SJCRH30 (cell line): ENCODE measurements around the gene MRPL49. TPM values are rescaled to one million over a fixed set of nuclear protein-coding genes. Genes with fewer than 3 reads are reported as not detected.
"Not testable (repeated sequence)": the region's sequence is repeated elsewhere in the genome, so short reads cannot be mapped to it uniquely, and the experiment has no call there.

Experiments used
- DNase-seq, 2 experiments: peaks; one replicate each; pipeline ENCODE4 v3.0.0-alpha.2; 2015 to 2020
- H3K27ac ChIP-seq: fragments of 250-450 bp; sonication (Bioruptor Pico); 2 replicates; pipeline ENCODE4 v1.5.1; 2020; ENCODE audit warnings: mild to moderate bottlenecking, moderate library complexity
- H3K27me3 ChIP-seq: fragments of 250-450 bp; sonication (Bioruptor Pico); 2 replicates; pipeline ENCODE4 v1.5.1; 2020; ENCODE audit warnings: mild to moderate bottlenecking, moderate library complexity
- H3K36me3 ChIP-seq: fragments of 250-450 bp; sonication (Bioruptor Pico); 2 replicates; pipeline ENCODE4 v1.5.1; 2020; ENCODE audit warnings: mild to moderate bottlenecking, moderate library complexity
- H3K4me1 ChIP-seq: fragments of 250-450 bp; sonication (Bioruptor Pico); 2 replicates; pipeline ENCODE4 v1.5.1; 2020; ENCODE audit warnings: mild to moderate bottlenecking, moderate library complexity
- H3K4me3 ChIP-seq: fragments of 250-450 bp; sonication (Bioruptor Pico); 2 replicates; pipeline ENCODE4 v1.5.1; 2020; ENCODE audit warnings: mild to moderate bottlenecking, moderate library complexity
- H3K9me3 ChIP-seq: fragments of 250-450 bp; sonication (Bioruptor Pico); replicated peaks from 2 replicates; pipeline ENCODE4 v1.5.1; 2020; ENCODE audit warnings: mild to moderate bottlenecking, moderate library complexity
- total RNA-seq: library from RNA; depleted of rRNA; stranded (reverse); fragments of >200 nt; shearing (Covaris generic); gene quantifications from 2 replicates; pipeline ENCODE4 v1.2.3, GENCODE V29; 2014; rRNA removed

The MRPL49 gene
- total RNA-seq, 1 experiment from 2014 or later = 51.5 TPM

GRCh38 chr11:65172600-65172999 is 50.5 kb downstream of the MRPL49 start:
- no peak overlapping the region for H3K4me3 ChIP-seq
- no peak overlapping the region for H3K27ac ChIP-seq
- peaks cover 16% of the 10 kb centered on the region for H3K4me1 ChIP-seq
- DNase-seq = no peak
- H3K9me3 ChIP-seq = no peaks in the 10 kb centered on the region
- H3K27me3 ChIP-seq = no peaks in the 10 kb centered on the region
- H3K36me3 ChIP-seq = no peaks in the 10 kb centered on the region

DNA sequence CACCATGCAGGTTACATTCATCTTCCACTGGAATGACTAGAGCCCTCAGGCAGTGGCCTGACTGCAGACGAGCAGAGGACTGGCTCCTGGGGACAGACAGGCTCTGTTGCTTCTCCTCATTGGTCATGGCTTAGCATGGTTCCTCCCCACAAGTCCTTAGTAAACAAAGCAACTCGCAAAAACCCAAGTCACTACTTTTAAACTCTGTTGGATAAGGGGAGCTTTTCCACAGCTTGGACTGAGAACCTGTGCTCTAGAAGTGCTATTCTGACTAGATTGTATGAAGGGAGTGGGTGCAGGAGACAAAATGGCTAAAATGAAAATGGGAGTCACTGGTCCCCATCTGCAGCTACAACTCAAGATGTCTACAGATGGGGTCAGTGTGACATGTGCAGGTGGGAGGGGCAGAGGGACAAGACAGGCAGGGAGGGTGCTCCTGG is 52.5 kb downstream of the MRPL49 start:
- H3K27ac ChIP-seq, H3K4me3 ChIP-seq, H3K4me1 ChIP-seq, H3K9me3 ChIP-seq, H3K36me3 ChIP-seq, H3K27me3 ChIP-seq: not testable (repeated sequence)
- DNase-seq = peak; percentile 46 to 49

Other genes starting within 250 kb of the MRPL49 start
- 43.4 and 45.0 TPM in 2 replicates for gene EHD1, start 243.7 kb upstream of the MRPL49 start, total RNA-seq
- gene ATG2A, start 205.1 kb upstream of the MRPL49 start, total RNA-seq = 6.2 and 7.4 TPM in 2 replicates
- 4.7 and 6.4 TPM in 2 replicates for gene PPP2R5B, start 197.6 kb upstream of the MRPL49 start, total RNA-seq
- gene GPHA2, start 186.4 kb upstream of the MRPL49 start, total RNA-seq = not detected in 2 replicates
- gene MAJIN, start 150.2 kb upstream of the MRPL49 start, total RNA-seq = not detected in 2 replicates
- gene BATF2, start 125.3 kb upstream of the MRPL49 start, total RNA-seq = 0.43 and 0.51 TPM in 2 replicates
- 80.9 and 94.8 TPM in 2 replicates for gene ARL2, start 108.2 kb upstream of the MRPL49 start, total RNA-seq
- 13.8 and 14.8 TPM in 2 replicates for gene SNX15, start 94.9 kb upstream of the MRPL49 start, total RNA-seq
- gene SAC3D1, start 81.1 kb upstream of the MRPL49 start, total RNA-seq = 15.0 TPM in 2 replicates
- gene NAALADL1, start 63.8 kb upstream of the MRPL49 start, total RNA-seq = not detected in 2 replicates
- 80.6 and 87.3 TPM in 2 replicates for gene CDCA5, start 38.3 kb upstream of the MRPL49 start, total RNA-seq
- 17.6 and 19.2 TPM in 2 replicates for gene ZFPL1, start 38.1 kb upstream of the MRPL49 start, total RNA-seq
- 59.6 and 86.6 TPM in 2 replicates for gene VPS51, start 26.1 kb upstream of the MRPL49 start, total RNA-seq
- 2.9 and 3.7 TPM in 2 replicates for gene TM7SF2, start 10.4 kb upstream of the MRPL49 start, total RNA-seq
- 8.3 and 9.4 TPM in 2 replicates for gene ZNHIT2, start 4.6 kb upstream of the MRPL49 start, total RNA-seq
- gene FAU, start 187 bp upstream of the MRPL49 start, total RNA-seq = 281 and 356 TPM in 2 replicates
- 7.8 and 8.4 TPM in 2 replicates for gene SYVN1, start 12.2 kb downstream of the MRPL49 start, total RNA-seq
- 0.18 TPM in 1 of 2 replicates, not detected in the other for gene SPDYC, start 47.9 kb downstream of the MRPL49 start, total RNA-seq
- 41.1 and 49.4 TPM in 2 replicates for gene CAPN1, start 59.6 kb downstream of the MRPL49 start, total RNA-seq
- gene POLA2, start 139.6 kb downstream of the MRPL49 start, total RNA-seq = 47.2 and 54.6 TPM in 2 replicates
- gene CDC42EP2, start 192.5 kb downstream of the MRPL49 start, total RNA-seq = 5.6 and 6.0 TPM in 2 replicates
- gene DPF2, start 211.5 kb downstream of the MRPL49 start, total RNA-seq = 33.0 and 38.0 TPM in 2 replicates
- gene TIGD3, start 232.4 kb downstream of the MRPL49 start, total RNA-seq = 0.53 and 0.71 TPM in 2 replicates